Choroid plexus epithelial cell (primary cell): ENCODE data around the gene SAMD4B.

Source experiments
- DNase-seq: peaks from one replicate; pipeline ENCODE4 v3.0.0-alpha.2; 2010; ENCODE audit warnings: low read depth
- H3K4me3 ChIP-seq: 2 replicates; pipeline ENCODE4 v1.5.1; 2011; ENCODE audit warnings: low read depth, mild to moderate bottlenecking, control low read depth, low read length, moderate library complexity
- TF ChIP-seq, protein P1 (sequence below): conservative IDR thresholded peaks from 2 replicates; pipeline ENCODE4 v1.5.1; 2011; ENCODE audit warnings: low read depth, mild to moderate bottlenecking, control low read depth, inconsistent platforms, low read length, moderate library complexity

SAMD4B gene

GRCh38 chr19:39365531-39365930, 23.3 kb downstream of the SAMD4B start:
- TF ChIP-seq, protein P1, sequence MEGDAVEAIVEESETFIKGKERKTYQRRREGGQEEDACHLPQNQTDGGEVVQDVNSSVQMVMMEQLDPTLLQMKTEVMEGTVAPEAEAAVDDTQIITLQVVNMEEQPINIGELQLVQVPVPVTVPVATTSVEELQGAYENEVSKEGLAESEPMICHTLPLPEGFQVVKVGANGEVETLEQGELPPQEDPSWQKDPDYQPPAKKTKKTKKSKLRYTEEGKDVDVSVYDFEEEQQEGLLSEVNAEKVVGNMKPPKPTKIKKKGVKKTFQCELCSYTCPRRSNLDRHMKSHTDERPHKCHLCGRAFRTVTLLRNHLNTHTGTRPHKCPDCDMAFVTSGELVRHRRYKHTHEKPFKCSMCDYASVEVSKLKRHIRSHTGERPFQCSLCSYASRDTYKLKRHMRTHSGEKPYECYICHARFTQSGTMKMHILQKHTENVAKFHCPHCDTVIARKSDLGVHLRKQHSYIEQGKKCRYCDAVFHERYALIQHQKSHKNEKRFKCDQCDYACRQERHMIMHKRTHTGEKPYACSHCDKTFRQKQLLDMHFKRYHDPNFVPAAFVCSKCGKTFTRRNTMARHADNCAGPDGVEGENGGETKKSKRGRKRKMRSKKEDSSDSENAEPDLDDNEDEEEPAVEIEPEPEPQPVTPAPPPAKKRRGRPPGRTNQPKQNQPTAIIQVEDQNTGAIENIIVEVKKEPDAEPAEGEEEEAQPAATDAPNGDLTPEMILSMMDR: no peak
- no peak for DNase-seq
- no peak overlapping the region for H3K4me3 ChIP-seq

DNA sequence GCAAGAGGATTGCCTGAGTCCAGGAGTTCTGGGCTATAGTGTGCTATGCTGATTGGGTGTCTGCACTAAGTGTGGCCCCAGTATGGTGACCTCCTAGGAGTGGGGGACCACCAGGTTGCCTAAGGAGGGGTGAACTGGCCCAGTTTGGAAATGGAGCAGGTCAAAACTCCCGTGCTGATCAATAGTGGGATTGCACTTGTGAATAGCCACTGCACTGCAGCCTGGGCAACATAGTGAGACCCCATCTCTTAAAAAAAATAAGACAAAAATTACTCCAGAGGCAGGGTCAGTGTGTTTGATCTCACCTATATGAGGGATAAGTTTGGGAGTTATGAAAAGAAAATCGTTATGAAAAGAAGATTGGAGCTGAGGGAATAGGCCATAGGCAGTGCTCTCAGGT, 27.0 kb downstream of the SAMD4B start:
- DNase-seq: no peak
- TF ChIP-seq, protein P1: no peak
- H3K4me3 ChIP-seq: no peak overlapping the region

- DNase-seq: no peak
- TF ChIP-seq, protein P1: no peak
Measured at GRCh38 chr19:39370735-39371134, 28.5 kb downstream of the SAMD4B start.

GRCh38 chr19:39372047-39372802, 30.0 kb downstream of the SAMD4B start:
- TF ChIP-seq, protein P1: peak; percentile 12
- peak; percentile 97 for DNase-seq
- no peak overlapping the region for H3K4me3 ChIP-seq

More at GRCh38 chr19:39370735-39371134, 28.5 kb downstream of the SAMD4B start:
- no peak overlapping the region for H3K4me3 ChIP-seq

- H3K4me3 ChIP-seq: no peak overlapping the region
- TF ChIP-seq, protein P1: no peak
- DNase-seq: peak; percentile 44
Measured at GRCh38 chr19:39372941-39373340, 30.7 kb downstream of the SAMD4B start.

DNA sequence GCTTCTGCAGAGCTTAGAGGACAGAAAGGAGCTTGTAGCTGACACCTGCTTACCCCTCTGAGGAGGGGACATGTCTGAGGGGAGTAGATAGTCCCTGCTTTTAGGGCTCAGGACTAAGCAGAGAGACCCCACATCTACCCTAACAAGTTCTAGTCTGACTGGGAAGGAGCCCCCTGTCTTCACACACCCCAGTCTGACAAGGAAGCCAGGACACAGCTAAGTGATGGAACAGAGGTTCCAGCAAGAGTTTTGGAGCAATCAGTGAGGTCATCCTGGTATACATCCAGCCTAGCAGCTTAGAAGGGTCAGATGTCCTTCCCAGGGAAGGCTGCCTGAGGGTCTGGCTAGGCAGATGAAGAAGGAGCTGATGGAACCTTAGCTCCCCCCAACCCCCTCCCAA, 33.7 kb downstream of the SAMD4B start:
- no peak for DNase-seq
- TF ChIP-seq, protein P1: no peak
- H3K4me3 ChIP-seq: no peak overlapping the region
